Measurements from ENCODE around the gene NRG3.

- TF ChIP-seq, protein P1, sequence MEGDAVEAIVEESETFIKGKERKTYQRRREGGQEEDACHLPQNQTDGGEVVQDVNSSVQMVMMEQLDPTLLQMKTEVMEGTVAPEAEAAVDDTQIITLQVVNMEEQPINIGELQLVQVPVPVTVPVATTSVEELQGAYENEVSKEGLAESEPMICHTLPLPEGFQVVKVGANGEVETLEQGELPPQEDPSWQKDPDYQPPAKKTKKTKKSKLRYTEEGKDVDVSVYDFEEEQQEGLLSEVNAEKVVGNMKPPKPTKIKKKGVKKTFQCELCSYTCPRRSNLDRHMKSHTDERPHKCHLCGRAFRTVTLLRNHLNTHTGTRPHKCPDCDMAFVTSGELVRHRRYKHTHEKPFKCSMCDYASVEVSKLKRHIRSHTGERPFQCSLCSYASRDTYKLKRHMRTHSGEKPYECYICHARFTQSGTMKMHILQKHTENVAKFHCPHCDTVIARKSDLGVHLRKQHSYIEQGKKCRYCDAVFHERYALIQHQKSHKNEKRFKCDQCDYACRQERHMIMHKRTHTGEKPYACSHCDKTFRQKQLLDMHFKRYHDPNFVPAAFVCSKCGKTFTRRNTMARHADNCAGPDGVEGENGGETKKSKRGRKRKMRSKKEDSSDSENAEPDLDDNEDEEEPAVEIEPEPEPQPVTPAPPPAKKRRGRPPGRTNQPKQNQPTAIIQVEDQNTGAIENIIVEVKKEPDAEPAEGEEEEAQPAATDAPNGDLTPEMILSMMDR (IDR thresholded peaks at IDR 0.05): no peak
- no peak for TF ChIP-seq POLR2A (IDR thresholded peaks at IDR 0.05)
These were observed at the start of gene NRG3 for GRCh38 chr10:81874875-81875466.

Measured in upper lobe of left lung (tissue), 4 donors.